Common myeloid progenitor, CD34-positive (primary cell): ENCODE results near the gene PRR22.

Experiments used
- CTCF ChIA-PET: fragments of 350-600 bp; sonication (Branson Sonifier 250); formaldehyde crosslinking; loops from one replicate; lab custom pipeline; 2021; ENCODE audit warnings: antibody characterized with exemption; lab: Charles Lee
- POLR2A ChIA-PET: fragments of 350-600 bp; sonication (Branson Sonifier 250); formaldehyde crosslinking; loops from one replicate; lab custom pipeline; 2021; ENCODE audit warnings: antibody characterized with exemption; lab: Charles Lee
- DNase-seq, 3 donors: peaks; one replicate each; pipeline versions ENCODE4 v3.0.0 to v3.0.0-alpha.2; 2013
- H3K27ac ChIP-seq, 2 experiments: 1 replicate in 1 of 2; 2 replicates in 1 of 2; pipeline ENCODE4 v1.7.0; 2013; ENCODE audit warnings: inconsistent platforms in 2 of 2, low read length in 2 of 2, mild to moderate bottlenecking in 2 of 2, low read depth in 1 of 2, moderate library complexity in 1 of 2; ENCODE audit not compliant: severe bottlenecking in 2 of 2, insufficient read depth in 1 of 2, poor library complexity in 1 of 2
- H3K27me3 ChIP-seq, 5 experiments: replicated peaks in 2 of 5; 1 replicate in 3 of 5; 2 replicates in 2 of 5; pipeline versions ENCODE4 v1.6.1 to v1.7.0; 2013; ENCODE audit warnings: low read length in 4 of 5, mild to moderate bottlenecking in 2 of 5, moderate library complexity in 2 of 5, inconsistent platforms in 1 of 5; ENCODE audit not compliant: insufficient read depth in 5 of 5, control insufficient read depth in 4 of 5
- H3K36me3 ChIP-seq, 4 experiments: 1 replicate in 2 of 4; 2 replicates in 2 of 4; pipeline versions ENCODE4 v1.6.1 to v1.7.0; 2013; ENCODE audit warnings: low read length in 3 of 4, control low read depth in 1 of 4, mild to moderate bottlenecking in 1 of 4; ENCODE audit not compliant: control insufficient read depth in 4 of 4, insufficient read depth in 4 of 4
- H3K4me1 ChIP-seq, 4 experiments: 1 replicate in 3 of 4; 2 replicates in 1 of 4; pipeline versions ENCODE4 v1.6.1 to v1.7.1; 2013; ENCODE audit warnings: low read length in 3 of 4, mild to moderate bottlenecking in 3 of 4, control low read depth in 1 of 4, inconsistent platforms in 1 of 4, moderate library complexity in 1 of 4; ENCODE audit not compliant: control insufficient read depth in 4 of 4, insufficient read depth in 4 of 4; ENCODE audit errors: control extremely low read depth in 1 of 4
- H3K4me3 ChIP-seq, 7 experiments: 1 replicate in 4 of 7; 2 replicates in 3 of 7; pipeline versions ENCODE4 v1.5.1 to v1.7.0; 2013; ENCODE audit warnings: mild to moderate bottlenecking in 7 of 7, low read length in 6 of 7, moderate library complexity in 6 of 7, inconsistent platforms in 2 of 7, low read depth in 2 of 7, control low read depth in 1 of 7; ENCODE audit not compliant: insufficient read depth in 4 of 7, control insufficient read depth in 1 of 7; ENCODE audit errors: extremely low read depth in 1 of 7
- H3K9me3 ChIP-seq, 5 experiments: 1 replicate in 4 of 5; 2 replicates in 1 of 5; pipeline versions ENCODE4 v1.6.1 to v1.7.1; 2013; ENCODE audit warnings: low read length in 4 of 5, mild to moderate bottlenecking in 2 of 5, inconsistent platforms in 1 of 5, low read depth in 1 of 5, moderate library complexity in 1 of 5; ENCODE audit not compliant: control insufficient read depth in 4 of 5, insufficient read depth in 2 of 5; ENCODE audit errors: control extremely low read depth in 1 of 5
- WGBS: methylation state at CpG from one replicate; pipeline ENCODE4 v1.1.5; 2013; ENCODE audit not compliant: insufficient coverage; 5-methylcytosine and 5-hydroxymethylcytosine counted together

Gene PRR22

GRCh38 chr19:5801796-5802619 is 17.5 kb upstream of the PRR22 start:
- H3K27me3 ChIP-seq: peaks cover 0 to 21% (median 10%) of the 10 kb centered on the region in 5 experiments
- DNase-seq: peak in 2 of 3 donors; percentile 58 to 69
- no peaks in the 10 kb centered on the region for H3K9me3 ChIP-seq
- H3K4me1 ChIP-seq: peaks cover 0 to 68% (median 33%) of the 10 kb centered on the region in 4 experiments
- no peak overlapping the region for H3K27ac ChIP-seq
- peak overlapping the region in 3 of 7 experiments; percentile 8 to 59 (median 20) for H3K4me3 ChIP-seq
- 24% methylated on average over 14 of the region's 33 CpGs for WGBS
- CTCF ChIA-PET: interaction anchor here (1.2 to 3.4 kb wide), 5 partner anchors 11 to 221 kb away, joined by 3 to 14 read pairs (median 4); partner anchors contain the start of gene DUS3L
- POLR2A ChIA-PET: interaction anchor here (0.6 kb wide), 1 partner anchor 74 kb away, joined by 5 read pairs; no protein-coding TSS in a partner anchor
- no peaks in the 10 kb centered on the region for H3K36me3 ChIP-seq

DNA sequence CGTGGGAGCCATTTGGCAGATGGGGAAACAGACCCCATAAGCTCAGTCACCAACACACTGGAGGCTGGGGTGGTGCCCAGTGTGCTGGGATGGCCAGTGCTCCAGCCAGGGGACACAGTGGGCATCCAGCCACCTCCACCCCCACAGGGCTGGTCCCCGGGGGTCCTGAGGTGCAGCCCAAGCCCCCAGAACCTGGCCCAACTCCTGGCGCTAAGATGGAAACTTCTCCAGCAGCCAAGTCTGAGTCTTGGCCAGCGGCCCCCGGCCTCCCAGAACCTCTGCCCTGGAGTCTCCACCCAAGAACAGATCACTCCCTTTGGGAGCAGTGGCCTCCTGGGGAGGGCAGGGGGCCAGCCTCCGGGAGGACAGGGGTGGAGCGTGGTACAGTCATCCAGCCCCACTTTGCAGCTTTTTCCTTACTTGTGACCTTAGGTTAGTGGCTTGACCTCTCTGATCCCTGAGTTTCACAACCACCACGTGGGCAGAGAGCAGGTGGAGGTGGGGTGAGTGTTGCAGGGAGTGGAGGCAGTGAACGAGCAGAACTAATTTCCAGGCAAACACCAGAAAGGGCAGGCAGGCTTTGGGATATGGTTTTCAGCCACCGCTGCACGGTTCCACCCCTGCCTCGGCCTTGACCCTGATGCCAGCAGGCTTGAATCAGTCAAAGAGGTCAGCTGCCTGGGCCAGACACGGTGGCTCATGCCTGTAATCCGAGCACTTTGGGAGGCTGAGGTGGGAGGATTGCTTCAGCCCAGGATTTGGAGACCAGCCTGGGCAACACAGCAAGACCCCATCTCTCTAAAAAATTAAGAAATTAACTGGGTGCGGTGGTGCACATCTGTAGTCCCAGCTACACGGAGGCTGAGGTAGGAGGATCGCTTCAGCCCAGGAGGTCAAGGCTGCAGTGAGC is 16.1 kb upstream of the PRR22 start:
- Histone ChIP-seq H3K9me3 (no peaks in the 10 kb centered on the region), H3K36me3 (no peaks in the 10 kb centered on the region), H3K4me1 (peaks cover 0 to 66% (median 32%) of the 10 kb centered on the region in 4 experiments), H3K4me3 (no peak overlapping the region), H3K27me3 (peaks cover 0 to 12% (median 2%) of the 10 kb centered on the region in 5 experiments), H3K27ac (no peak overlapping the region)
- no peak for DNase-seq
- 92% methylated on average over 14 of the region's 17 CpGs for WGBS
- POLR2A ChIA-PET: interaction anchor here (1.6 kb wide), 1 partner anchor 28 kb away, joined by 5 read pairs; no protein-coding TSS in a partner anchor
- CTCF ChIA-PET: interaction anchor here (1.2 to 1.4 kb wide), 4 partner anchors 10 to 91 kb away, joined by 3 to 5 read pairs (median 4); partner anchors contain the start of gene DUS3L

DNA sequence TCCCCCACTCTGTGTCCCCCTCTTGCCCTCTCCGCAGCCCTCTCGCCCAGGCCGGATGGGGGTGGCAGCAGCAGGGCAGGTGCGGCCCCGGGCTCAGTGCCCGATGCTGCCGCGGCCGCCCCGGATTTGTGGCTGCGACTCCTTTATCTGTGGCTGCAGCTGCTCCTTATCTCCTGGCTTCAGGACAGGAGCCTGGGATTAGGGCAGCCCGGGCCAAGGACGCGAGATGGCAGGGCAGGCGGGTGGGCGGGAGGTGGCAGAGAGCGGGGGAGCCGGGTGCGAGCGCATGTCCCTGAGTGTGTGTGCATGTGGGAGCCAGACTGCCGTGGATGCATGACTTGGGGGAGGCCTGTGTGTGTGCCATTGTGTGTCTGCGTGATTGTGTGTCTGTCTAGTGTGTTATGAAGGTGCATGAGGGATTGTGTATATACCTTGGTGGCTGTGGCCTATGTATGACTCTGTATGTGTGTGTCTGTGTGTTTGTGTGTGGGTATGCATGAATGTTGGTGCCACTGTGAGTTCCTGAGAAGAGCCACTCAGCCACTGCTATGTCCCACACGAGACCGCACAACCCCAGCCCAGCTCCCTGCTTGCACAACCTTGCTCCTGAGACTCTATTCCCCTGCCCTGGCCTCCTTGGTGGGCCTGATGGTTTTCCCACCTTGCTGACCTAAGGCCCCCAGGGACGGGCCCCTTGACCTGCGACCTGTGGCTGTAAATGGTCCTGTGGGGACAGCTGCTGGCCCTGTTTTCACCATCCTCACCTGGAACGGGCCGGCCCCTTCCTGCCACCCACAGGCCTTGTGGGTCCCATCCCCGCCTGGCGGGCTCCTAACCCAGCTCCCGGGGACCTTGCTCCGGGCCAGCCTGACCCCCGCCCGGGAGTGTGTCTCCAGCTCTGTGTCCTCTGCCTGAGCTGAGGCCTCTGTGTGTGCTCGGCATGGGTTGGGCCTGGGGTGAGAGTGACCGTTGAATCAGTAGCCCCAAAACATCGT is 15.0 kb upstream of the PRR22 start:
- ChIA-PET CTCF (no interaction called here), POLR2A (interaction anchor here (1.6 kb wide), 1 partner anchor 29 kb away, joined by 5 read pairs; no protein-coding TSS in a partner anchor)
- WGBS: 51% methylated on average over 35 of the region's 37 CpGs
- Histone ChIP-seq H3K4me3 (peak overlapping the region in 1 of 7 experiments; percentile 28), H3K27ac (no peak overlapping the region), H3K9me3 (no peaks in the 10 kb centered on the region), H3K36me3 (no peaks in the 10 kb centered on the region), H3K4me1 (peaks cover 0 to 61% (median 28%) of the 10 kb centered on the region in 4 experiments), H3K27me3 (peaks cover 0 to 5% (median 0%) of the 10 kb centered on the region in 5 experiments)
- DNase-seq: peak; percentile 89 to 96 (median 93)

- ChIA-PET POLR2A (interaction anchor here (0.6 kb wide), 1 partner anchor 1779 kb away, joined by 5 read pairs; no protein-coding TSS in a partner anchor), CTCF (interaction anchor here (2.4 kb wide), 1 partner anchor 95 kb away, joined by 8 read pairs; no protein-coding TSS in a partner anchor)
- Histone ChIP-seq H3K9me3 (no peaks in the 10 kb centered on the region), H3K36me3 (no peaks in the 10 kb centered on the region), H3K4me1 (peaks cover 0 to 50% (median 17%) of the 10 kb centered on the region in 4 experiments), H3K4me3 (no peak overlapping the region), H3K27me3 (no peaks in the 10 kb centered on the region), H3K27ac (no peak overlapping the region)
- 100% methylated on average over 5 of the region's 8 CpGs for WGBS
- no peak for DNase-seq
Observed at GRCh38 chr19:5798244-5798643, 13.7 kb upstream of the PRR22 start.

DNA sequence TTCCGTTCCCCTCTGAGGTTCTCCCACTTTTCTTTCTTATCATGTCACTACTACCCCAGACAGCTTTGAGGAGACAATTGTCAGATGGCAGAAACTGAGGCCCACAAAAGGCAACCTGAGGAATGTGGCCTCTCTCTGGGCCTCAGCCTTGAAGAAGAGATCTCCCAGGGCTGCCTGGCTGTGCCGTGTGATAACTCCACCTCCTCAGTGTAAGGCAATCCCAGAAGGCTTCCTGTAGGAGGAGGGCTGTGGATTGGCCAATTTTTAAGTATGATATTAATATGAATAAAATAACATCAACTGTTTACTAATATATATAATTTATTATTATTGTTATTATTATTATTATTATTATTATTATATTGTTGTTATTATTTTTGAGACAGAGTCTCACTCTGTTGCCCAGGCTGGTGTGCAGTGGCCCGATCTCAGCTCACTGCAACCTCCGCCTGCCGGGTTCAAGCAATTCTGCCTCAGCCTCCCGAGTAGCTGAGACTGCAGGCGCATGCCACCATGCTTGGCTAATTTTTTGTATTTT is 10.9 kb upstream of the PRR22 start:
- DNase-seq: no peak
- WGBS: 96% methylated on average over 4 of the region's 7 CpGs
- H3K9me3 ChIP-seq: no peaks in the 10 kb centered on the region
- H3K27me3 ChIP-seq: no peaks in the 10 kb centered on the region
- H3K4me1 ChIP-seq: peaks cover 0 to 35% (median 16%) of the 10 kb centered on the region in 4 experiments
- CTCF ChIA-PET: interaction anchor here (1.1 to 3.2 kb wide), 8 partner anchors 9 to 172 kb away, joined by 3 to 21 read pairs (median 4); no protein-coding TSS in a partner anchor
- H3K4me3 ChIP-seq: no peak overlapping the region
- POLR2A ChIA-PET: interaction anchor here (0.7 kb wide), 1 partner anchor 381 kb away, joined by 3 read pairs; no protein-coding TSS in a partner anchor
- H3K36me3 ChIP-seq: no peaks in the 10 kb centered on the region
- H3K27ac ChIP-seq: no peak overlapping the region
